ENCODE results near the gene OR6J1.
"Not testable (repeated sequence)": the region's sequence is repeated elsewhere in the genome, so short reads cannot be mapped to it uniquely, and the experiment has no call there.

Gene OR6J1

DNA sequence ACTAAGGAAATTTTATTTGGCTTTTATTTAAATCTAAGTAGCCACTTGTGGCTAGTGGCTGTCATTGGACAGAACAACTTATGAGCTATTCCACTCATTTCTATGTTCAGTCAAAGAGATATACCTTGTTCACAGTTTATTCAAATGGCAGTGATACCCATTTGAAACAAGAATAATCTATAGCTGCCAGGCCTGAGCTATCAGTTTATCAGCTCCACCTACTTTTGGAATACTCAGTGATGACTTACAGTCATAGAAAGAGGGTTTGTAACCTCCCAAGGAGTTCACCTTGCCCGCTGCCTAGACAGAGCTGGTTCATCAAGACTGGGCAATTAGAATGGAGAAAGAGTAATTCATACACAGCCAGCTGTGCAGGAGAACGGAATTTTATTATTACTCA is 50.6 kb downstream of the OR6J1 start:
- no peak overlapping the region for H3K27ac Mint-ChIP-seq
- intact Hi-C loops (cut with micrococcal nuclease) = no loop called here
- H3K9me3 Mint-ChIP-seq = no peaks in the 10 kb centered on the region
- H3K27me3 Mint-ChIP-seq = peaks cover 25% of the 10 kb centered on the region
- peaks cover 12% of the 10 kb centered on the region for H3K36me3 Mint-ChIP-seq (ENCODE audit: low read depth)
- no peak overlapping the region for H3K4me3 Mint-ChIP-seq
- peaks cover 16% of the 10 kb centered on the region for H3K4me1 Mint-ChIP-seq (ENCODE audit: low read depth)

DNA sequence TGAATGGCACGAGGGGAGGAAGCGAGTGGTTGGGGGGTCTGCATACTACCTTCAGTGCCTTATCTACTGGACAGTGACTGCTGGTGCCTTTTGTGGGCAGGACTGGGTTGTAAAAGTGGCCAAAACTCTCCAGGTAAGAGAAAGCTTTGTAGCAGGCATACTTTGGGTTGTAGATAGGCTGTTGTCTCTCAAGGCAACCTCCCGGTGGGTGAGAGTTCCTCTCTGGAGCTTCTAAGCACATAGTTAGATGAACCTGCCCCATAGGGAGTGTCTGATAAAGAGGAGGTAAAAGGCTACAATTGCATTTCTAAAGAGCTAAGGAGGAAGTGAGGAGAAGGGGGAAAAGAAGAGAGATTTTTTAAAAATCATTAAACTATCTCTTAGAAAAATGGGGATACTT is 51.0 kb downstream of the OR6J1 start:
- H3K27me3 Mint-ChIP-seq = peaks cover 25% of the 10 kb centered on the region
- H3K9me3 Mint-ChIP-seq = no peaks in the 10 kb centered on the region
- peaks cover 10% of the 10 kb centered on the region for H3K36me3 Mint-ChIP-seq (ENCODE audit: low read depth)
- H3K27ac Mint-ChIP-seq = no peak overlapping the region
- H3K4me3 Mint-ChIP-seq = no peak overlapping the region
- intact Hi-C loops (cut with micrococcal nuclease) = no loop called here
- H3K4me1 Mint-ChIP-seq (ENCODE audit: low read depth) = peaks cover 20% of the 10 kb centered on the region

DNA sequence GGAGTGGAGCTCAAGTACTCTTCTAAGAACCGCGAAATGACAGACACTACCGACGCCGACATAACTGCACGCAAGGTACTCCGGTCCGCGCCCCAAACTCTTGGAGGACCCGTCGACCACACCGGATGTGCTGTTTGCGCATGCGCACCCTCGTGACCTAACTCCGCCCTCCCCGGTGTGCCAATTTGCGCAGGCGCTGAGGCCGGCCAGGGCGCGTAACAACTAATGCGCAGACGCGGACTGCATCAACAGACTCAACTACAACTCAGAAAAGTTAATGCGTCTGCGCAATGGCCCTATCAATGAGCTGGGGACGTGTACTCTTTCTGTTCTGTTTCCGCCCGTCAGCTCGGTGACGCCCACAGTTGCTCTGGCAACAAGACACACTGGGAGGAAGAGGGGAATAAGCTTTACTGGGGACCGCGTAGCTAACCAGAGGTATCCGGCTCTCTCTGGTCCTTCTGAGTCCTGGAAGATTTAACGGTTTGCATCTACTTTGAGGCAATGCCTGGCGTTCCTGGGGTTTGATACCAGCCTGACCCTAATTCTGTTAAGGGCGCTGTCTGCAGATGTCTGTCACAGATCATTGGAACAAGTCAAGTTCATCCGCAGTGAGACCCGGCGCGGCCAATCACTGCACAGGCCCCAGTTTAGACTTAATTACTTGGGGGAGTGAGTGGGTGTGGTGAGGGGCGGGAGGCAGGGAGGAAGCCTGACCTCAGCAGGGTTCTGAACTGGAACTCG is 54.9 kb downstream of the OR6J1 start, which contains the start of gene DAD1:
TSS of gene DAD1 (minus strand) at position 129 of the 744 bp plus-strand sequence. CDS start at position 62, 67 bp downstream.
- intact Hi-C loops (cut with micrococcal nuclease) = loop anchor here (1.0 to 5.0 kb wide), 3 partner anchors 9 to 178 kb away; partner anchors contain the start of genes ABHD4 and OXA1L
- H3K27ac Mint-ChIP-seq = peak within 1 kb of the TSS; percentile 96
- peak within 1 kb of the TSS; percentile 83 for H3K4me3 Mint-ChIP-seq
- peaks cover 32% of the 10 kb centered on the region for H3K36me3 Mint-ChIP-seq (ENCODE audit: low read depth)
- H3K27me3 Mint-ChIP-seq = peaks cover 13% of the 10 kb centered on the region
- no peaks in the 10 kb centered on the region for H3K9me3 Mint-ChIP-seq
- H3K4me1 Mint-ChIP-seq (ENCODE audit: low read depth) = peaks cover 47% of the 10 kb centered on the region

DNA sequence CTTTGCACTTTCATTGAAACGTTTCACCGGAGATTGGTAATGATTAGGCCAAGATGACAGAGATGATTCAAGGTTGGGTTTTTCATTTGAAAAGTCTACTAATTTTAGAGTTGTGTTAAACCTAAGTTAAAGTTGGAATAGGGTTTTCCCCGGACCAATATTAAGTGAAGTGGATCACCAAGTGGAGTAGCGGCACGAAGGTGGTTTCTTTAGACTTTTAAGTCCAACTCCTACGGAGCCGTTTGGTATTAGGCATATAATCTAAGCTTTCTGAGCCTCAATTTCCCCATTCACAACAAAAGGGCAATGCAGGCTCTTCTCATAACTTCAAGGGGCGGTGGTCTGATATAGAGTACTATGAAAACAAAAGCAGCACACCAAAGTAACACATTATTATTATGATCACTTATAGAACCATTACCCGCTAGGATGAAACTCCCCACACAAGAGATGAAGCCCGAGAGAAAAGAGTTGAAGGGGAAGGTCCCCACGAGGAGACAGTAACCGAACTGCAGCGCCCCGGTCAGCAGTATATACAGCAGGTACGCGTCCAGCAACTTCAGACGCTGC is 55.5 kb downstream of the OR6J1 start:
- intact Hi-C loops (cut with micrococcal nuclease) = loop anchor here (1.0 to 5.0 kb wide), 3 partner anchors 10 to 179 kb away; partner anchors contain the start of genes ABHD4 and OXA1L
- Mint-ChIP-seq H3K27me3 (peaks cover 6% of the 10 kb centered on the region), H3K4me1 (ENCODE audit: low read depth) (peaks cover 54% of the 10 kb centered on the region)

DNA sequence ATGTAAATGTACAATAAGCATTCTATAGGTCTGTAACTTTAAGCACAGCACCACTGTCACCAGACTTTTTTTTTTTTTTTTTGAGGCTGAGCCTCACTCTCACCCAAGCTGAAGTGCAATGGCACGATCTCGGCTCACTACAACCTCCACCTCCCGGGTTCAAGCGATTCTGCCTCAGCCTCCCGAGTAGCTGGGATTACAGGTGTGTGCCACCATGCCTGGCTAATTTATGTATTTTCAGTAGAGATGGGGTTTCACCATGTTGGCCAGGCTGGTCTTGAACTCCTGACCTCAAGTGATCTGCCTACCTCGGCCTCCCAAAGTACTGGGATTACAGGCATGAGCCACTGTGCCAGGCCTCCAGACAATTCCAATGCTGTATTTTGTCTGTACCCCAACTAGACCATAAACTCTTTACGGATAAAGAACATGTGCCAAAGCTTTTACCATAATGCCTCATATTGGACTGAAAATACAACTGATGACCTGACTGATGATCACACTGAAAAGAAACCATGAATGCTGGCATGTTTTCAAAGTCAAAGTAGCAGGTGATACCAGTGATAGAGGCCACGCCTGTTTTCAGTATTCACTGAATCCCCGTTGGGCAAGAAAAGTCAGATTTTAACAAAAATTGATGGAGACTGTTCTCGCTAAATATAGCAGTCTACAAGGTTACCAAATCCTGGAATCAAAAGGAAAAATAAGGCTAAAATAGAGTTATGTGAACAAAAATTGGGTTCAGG is 56.3 kb downstream of the OR6J1 start:
- peak overlapping the region; percentile 83 for H3K4me3 Mint-ChIP-seq
- intact Hi-C loops (cut with micrococcal nuclease) = loop anchor here (2.0 to 5.0 kb wide), 2 partner anchors 31 to 179 kb away; partner anchors contain the start of gene OXA1L
- not testable (repeated sequence) for H3K9me3 Mint-ChIP-seq, H3K27me3 Mint-ChIP-seq
- H3K36me3 Mint-ChIP-seq (ENCODE audit: low read depth) = peaks cover 46% of the 10 kb centered on the region
- H3K4me1 Mint-ChIP-seq (ENCODE audit: low read depth) = peaks cover 61% of the 10 kb centered on the region
- peak overlapping the region; percentile 96 for H3K27ac Mint-ChIP-seq

More for the DNA sequence above, 55.5 kb downstream of the OR6J1 start:
- H3K36me3 Mint-ChIP-seq (ENCODE audit: low read depth) = peaks cover 39% of the 10 kb centered on the region
- peak overlapping the region; percentile 83 for H3K4me3 Mint-ChIP-seq
- H3K27ac Mint-ChIP-seq = peak overlapping the region; percentile 96
- H3K9me3 Mint-ChIP-seq = no peaks in the 10 kb centered on the region

DNA sequence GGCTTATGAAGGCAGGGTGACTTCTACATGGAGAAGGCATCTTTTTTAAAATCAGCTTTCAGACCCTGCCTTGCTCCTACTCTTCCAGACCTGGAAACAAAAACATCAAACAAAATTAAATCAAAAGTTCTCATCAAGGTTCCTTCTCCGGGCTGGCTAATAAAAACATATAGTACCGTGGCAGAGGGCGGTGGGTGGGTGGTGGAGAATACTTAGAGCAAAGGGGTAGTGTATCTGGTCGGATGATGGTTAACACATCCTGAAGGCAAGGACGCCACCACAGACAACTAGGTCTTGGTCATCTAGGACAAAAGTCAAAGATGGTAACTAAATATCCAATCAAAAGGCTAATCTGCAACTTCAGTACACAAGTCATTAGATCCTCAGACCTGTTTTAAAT is 56.9 kb downstream of the OR6J1 start:
- peaks cover 52% of the 10 kb centered on the region for H3K36me3 Mint-ChIP-seq (ENCODE audit: low read depth)
- no peaks in the 10 kb centered on the region for H3K27me3 Mint-ChIP-seq
- H3K4me1 Mint-ChIP-seq (ENCODE audit: low read depth) = peaks cover 63% of the 10 kb centered on the region
- intact Hi-C loops (cut with micrococcal nuclease) = loop anchor here (5.0 kb wide), 1 partner anchor 180 kb away; the partner anchor contains the start of gene OXA1L
- H3K27ac Mint-ChIP-seq = no peak overlapping the region
- H3K9me3 Mint-ChIP-seq = no peaks in the 10 kb centered on the region
- no peak overlapping the region for H3K4me3 Mint-ChIP-seq

DNA sequence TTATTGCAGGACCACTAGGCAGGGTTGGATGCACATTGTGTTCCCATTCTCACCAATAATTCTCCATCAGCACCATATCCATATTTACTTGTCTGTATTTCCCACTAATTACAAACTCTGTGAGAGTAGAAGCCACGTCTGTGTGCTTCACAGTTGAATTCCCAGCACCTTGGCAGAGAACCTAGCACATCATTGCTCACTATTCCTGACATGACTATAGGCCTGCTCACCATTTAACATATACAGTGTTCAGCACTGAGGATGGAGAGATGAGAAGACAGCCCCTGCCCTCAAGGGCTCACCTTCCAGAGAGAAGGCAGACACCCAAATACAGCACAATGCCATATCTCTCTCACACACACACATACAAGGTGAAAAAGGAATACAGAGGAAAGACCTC is 60.2 kb downstream of the OR6J1 start:
- Mint-ChIP-seq H3K4me3 (no peak overlapping the region), H3K36me3 (ENCODE audit: low read depth) (peaks cover 74% of the 10 kb centered on the region), H3K4me1 (ENCODE audit: low read depth) (peaks cover 56% of the 10 kb centered on the region), H3K9me3 (no peaks in the 10 kb centered on the region), H3K27me3 (no peaks in the 10 kb centered on the region), H3K27ac (peak overlapping the region; percentile 46)
- intact Hi-C loops (cut with micrococcal nuclease) = no loop called here

Data from dendritic cell treated with granulocyte-macrophage colony-stimulating factor and Interleukin-4, amounts not matched to agents 40 ng/mL and 50 ng/mL, for 4 days (primary cell).